Thyroid gland (tissue), 4 donors: ENCODE measurements around the gene RFX2.

ENCODE experiments used
- CTCF ChIP-seq, 6 experiments: fragments of 200-600 bp in 3 of 6; fragments of 450-650 bp in 3 of 6; sonication (generic) in 3 of 6; IDR thresholded peaks; one replicate each; pipeline ENCODE4 v1.5.1; 2016 to 2019; ENCODE audit warnings: antibody characterized with exemption in 6 of 6, mild to moderate bottlenecking in 2 of 6, inconsistent platforms in 1 of 6, moderate library complexity in 1 of 6
- POLR2A ChIP-seq, 2 donors: fragments of 450-650 bp; IDR thresholded peaks; one replicate each; pipeline ENCODE4 v1.6.1; 2017; ENCODE audit warnings: antibody characterized with exemption in 2 of 2, mild to moderate bottlenecking in 2 of 2, moderate library complexity in 1 of 2

- TF ChIP-seq CTCF (IDR thresholded peaks at IDR 0.05) (no peak), POLR2A (IDR thresholded peaks at IDR 0.05) (no peak)
Measured at GRCh38 chr19:6132482-6132881, 22.2 kb upstream of the RFX2 start.
